Measurements from ENCODE around the gene IFFO2.

GRCh38 chr1:18869847-18870594 lies 86.5 kb downstream of the IFFO2 start:
- TF ChIP-seq YY1 (IDR thresholded peaks at IDR 0.05; ENCODE audit: insufficient read depth, insufficient read length) (no peak), ZNF274 (IDR thresholded peaks at IDR 0.05; ENCODE audit: low read depth, low read length) (no peak)
